GM18858 (cell line): ENCODE results near the gene CNPY2.
A peak's percentile ranks its signal among the peaks of the same experiment; 100 is the strongest.
"Not testable (repeated sequence)": the region's sequence is repeated elsewhere in the genome, so short reads cannot be mapped to it uniquely, and the experiment has no call there.

Experiments
- ATAC-seq: cut with Tn5 transposase; IDR thresholded peaks from one replicate; pipeline ENCODE4 v1.9.1; 2021; ENCODE audit not compliant: unreplicated experiment

Gene CNPY2

GRCh38 chr12:56333679-56334489 lies 18.1 kb upstream of the CNPY2 start, which contains the start of gene PAN2:
Gene PAN2 (minus strand): TSS chr12:56334000. CDS start chr12:56333094, 906 bp downstream.
- ATAC-seq: peak; percentile 84

GRCh38 chr12:56333197-56333678 lies 17.4 kb upstream of the CNPY2 start:
- no peak for ATAC-seq

- ATAC-seq: no peak
Measured at GRCh38 chr12:56332512-56333196, 16.9 kb upstream of the CNPY2 start.

GRCh38 chr12:56330936-56331490 lies 15.2 kb upstream of the CNPY2 start:
- no peak for ATAC-seq

- no peak for ATAC-seq
Measured at GRCh38 chr12:56326533-56326932, 10.7 kb upstream of the CNPY2 start.

- no peak for ATAC-seq
Measured at GRCh38 chr12:56326126-56326525, 10.3 kb upstream of the CNPY2 start.

GRCh38 chr12:56324206-56324605 lies 8.4 kb upstream of the CNPY2 start:
- ATAC-seq: no peak

- not testable (repeated sequence) for ATAC-seq
Measured at GRCh38 chr12:56321610-56322009, 5.8 kb upstream of the CNPY2 start.

- no peak for ATAC-seq
Measured at GRCh38 chr12:56321027-56321426, 5.2 kb upstream of the CNPY2 start.

GRCh38 chr12:56317675-56318074 lies 1.9 kb upstream of the CNPY2 start:
- no peak for ATAC-seq

- no peak for ATAC-seq
Measured at GRCh38 chr12:56315249-56315621, 553 bp downstream of the CNPY2 start.

- no peak for ATAC-seq
Measured at GRCh38 chr12:56311003-56311402, 4.8 kb downstream of the CNPY2 start.

GRCh38 chr12:56308714-56309113 lies 7.1 kb downstream of the CNPY2 start:
- ATAC-seq: no peak

- ATAC-seq: no peak
Measured at GRCh38 chr12:56307221-56307965, 8.4 kb downstream of the CNPY2 start.

GRCh38 chr12:56304872-56305590 lies 10.8 kb downstream of the CNPY2 start:
- ATAC-seq: no peak

GRCh38 chr12:56304276-56304675 lies 11.5 kb downstream of the CNPY2 start:
- no peak for ATAC-seq

GRCh38 chr12:56300644-56301464 lies 14.9 kb downstream of the CNPY2 start:
- no peak for ATAC-seq

- peak; percentile 71 for ATAC-seq
Measured at GRCh38 chr12:56299853-56300643, 15.7 kb downstream of the CNPY2 start, which contains the start of gene CS. Gene CS (minus strand): TSS chr12:56300330. CDS start chr12:56300201, 129 bp downstream.
